ENCODE results near the gene NPTXR.

The NPTXR gene

GRCh38 chr22:38852522-38852921, 8.7 kb upstream of the NPTXR start:
- DNase-seq (no peak), ATAC-seq (no peak)

- no peak for DNase-seq
- peak; percentile 29 for ATAC-seq
These were observed 7.4 kb upstream of the NPTXR start for GRCh38 chr22:38850941-38851849.

DNA sequence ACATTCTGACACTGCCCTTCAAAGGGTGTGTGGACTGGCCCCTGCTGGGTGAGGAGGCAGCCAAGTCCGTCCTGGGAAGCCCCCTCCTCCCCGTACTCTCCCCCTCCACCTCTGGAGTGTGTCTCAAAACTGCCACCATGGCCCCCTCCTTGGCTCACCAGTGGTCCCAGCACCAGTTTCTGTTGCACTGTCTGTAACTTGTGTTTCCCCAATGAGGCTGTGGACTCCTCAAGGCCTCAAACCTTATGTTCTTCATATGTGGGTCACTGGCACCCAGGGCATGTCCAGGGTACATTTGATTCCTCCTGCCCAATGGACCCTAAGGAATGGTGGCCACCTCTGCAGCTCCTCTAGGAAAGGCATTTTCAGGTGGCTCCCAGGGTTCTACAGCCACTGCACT, 6.6 kb upstream of the NPTXR start:
- DNase-seq (no peak), ATAC-seq (no peak)

DNA sequence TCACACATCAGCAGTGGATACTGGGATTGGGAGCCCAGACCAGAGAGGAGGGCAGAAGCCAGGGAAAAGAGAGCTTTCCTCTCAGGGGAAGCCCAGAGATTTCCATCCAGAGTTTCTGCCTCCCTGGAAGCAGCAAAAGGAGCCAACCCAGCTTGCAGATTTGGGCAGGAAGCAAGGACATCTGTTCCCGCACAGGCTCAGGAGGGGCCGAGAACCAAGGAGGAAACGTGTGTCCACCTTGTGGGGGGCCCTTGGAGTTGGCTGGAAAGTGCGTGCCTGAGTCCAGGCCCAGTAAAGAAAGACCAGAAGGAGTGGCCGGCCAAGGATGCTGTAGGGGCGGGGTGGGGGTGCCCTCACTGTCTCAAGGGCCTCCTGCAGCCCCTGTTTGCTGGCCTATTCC, 6.0 kb upstream of the NPTXR start:
- ATAC-seq (no peak), DNase-seq (no peak)

- DNase-seq = no peak
- ATAC-seq = no peak
These were observed 2.6 kb upstream of the NPTXR start for GRCh38 chr22:38846412-38846811.

DNA sequence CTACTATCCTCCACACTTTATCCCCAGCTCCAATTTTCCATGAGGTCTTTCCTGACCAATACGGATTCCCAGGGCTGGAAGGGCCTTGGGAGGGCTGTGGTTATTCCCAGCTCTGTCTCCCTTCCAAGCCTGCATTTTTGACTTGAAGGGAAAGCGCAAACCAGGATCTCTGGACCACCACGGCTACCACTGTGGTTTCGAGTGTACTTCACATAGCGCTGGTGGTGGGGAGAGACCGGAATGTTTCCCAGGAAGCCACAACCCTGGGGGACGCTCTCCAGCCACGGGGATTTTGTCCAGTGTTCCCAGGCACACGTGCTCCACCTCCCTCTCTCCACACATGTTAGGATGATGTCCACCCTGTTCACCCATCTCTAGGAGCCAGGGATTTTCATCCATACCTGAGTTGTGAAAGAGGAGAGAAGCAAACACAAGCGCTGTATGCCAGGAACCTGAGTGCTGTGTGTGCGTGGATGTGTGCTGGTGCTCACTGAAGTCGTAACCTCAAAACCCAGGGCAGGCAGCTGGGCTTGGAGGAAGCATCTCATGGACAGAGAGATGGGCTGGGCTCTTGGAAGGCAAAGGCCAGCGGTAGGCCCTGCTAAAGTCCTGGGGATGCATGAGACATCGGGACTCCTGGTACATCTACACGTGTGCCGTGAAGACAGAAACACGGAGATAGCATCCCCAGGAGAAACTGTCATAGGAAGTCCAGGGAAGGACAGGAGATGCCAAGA, 1.3 kb upstream of the NPTXR start:
- ATAC-seq = no peak
- no peak for DNase-seq

DNA sequence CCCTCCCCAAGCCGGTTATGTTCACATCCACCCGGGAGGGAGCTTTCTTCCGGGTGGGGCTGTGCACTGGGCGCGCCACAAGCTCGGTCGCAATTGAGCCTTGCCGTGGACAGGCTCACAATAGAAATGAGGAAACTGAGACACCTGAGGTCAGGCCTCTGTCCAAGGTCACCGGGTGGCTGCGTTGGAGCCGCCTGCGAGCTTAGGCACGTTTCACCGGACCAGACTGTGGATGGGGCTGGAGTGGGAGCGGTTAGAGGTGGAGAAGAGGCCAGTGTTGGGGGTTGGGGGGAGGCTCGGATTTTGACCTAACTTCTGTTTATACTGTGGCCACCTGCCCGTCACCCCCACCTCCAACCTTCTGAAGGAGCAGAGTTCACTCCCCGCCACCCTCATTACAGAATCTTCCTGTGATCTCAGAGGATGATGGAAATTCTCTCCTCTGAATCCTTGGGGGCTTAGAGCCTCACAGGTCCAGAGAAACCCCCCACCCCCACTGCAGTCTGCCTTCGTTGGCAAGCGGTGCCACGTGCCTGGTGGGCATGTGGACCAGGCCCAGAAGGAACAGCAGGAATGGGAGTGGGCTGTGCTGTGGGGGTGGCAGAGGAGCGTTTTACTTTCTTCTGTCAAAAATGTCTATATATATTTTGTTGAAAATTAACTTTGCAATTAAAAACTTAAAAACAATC, 631 bp upstream of the NPTXR start:
- DNase-seq = no peak
- ATAC-seq = no peak

GRCh38 chr22:38843201-38843656, 599 bp downstream of the NPTXR start:
- DNase-seq (peak; percentile 59), ATAC-seq (peak; percentile 80)

DNA sequence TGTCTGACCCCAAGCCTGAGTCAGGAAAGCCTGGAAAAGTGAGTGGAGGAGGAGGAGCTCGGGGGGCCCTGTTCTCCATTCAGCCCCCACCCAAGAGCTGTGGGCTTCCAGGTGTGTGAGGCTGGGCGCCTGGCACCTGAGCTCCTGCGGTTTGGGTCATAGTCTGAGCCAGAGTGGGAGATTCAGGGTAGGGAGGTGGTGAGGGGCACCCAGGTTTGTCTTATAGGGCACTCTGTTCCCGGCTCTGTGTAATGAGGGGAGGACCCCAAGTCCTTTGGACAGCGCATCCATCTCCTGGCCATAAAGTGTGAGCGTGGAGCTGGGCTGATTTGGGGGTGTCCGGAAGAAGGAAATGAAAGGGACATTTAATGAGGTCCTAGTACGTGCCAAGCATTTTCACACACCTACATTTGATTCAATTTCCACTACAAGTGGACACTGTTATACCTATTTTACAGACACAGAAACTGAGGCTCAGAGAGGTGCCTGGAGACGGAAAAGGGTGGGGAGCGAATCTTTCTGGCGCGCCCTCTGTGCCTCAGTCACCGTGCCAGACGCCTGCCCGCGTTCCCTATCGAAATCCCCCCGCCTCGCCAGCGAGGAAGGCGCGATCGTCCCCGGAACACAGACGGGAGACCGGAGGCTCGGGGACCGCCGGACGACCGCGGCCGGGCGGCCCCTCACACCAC, 1.2 kb downstream of the NPTXR start:
- no peak for DNase-seq
- ATAC-seq = no peak

DNA sequence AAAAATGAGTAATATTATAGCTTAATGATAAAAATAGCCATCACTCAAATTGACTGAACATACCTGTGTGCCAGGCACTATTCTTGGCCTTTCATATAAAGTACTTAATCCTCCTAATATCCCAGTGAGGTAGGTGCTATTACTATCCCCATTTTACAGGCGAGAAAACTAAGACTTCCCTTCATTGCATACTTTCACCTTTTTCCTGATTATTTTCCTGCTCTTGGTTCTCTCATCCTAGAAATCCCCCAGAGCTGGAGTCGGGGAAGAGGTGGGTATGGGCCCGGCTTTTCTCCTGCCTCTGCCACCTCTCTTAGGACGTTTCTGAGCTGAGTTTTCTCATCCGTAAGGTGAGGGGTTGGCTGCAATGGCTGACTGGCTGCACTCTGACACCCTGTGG, 2.2 kb downstream of the NPTXR start:
- DNase-seq = no peak
- ATAC-seq = no peak

- DNase-seq = no peak
- ATAC-seq = no peak
These were observed 2.6 kb downstream of the NPTXR start for GRCh38 chr22:38841211-38841610.

DNA sequence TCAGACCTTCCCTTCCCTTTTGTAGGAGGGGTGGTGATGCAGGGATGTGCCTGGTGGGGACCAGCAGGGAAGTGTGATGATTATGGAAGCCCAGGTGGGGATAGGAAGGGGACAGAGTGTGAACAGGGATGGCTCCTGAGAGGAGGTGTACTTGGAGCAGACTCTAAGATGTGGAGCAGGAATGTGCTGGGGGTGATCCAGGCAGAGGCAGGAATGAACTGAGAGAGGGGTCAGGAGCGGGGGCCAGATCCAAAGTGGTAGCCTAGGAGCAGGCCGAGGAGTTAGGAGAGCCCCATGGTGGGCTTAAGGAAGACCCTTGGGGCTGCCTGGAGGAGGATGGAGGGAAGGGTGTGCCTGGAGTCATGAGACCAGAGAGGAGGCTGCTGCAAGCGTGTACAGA, 3.7 kb downstream of the NPTXR start:
- no peak for DNase-seq
- ATAC-seq = no peak

GRCh38 chr22:38839686-38840085, 4.1 kb downstream of the NPTXR start:
- ATAC-seq = no peak
- DNase-seq = no peak

DNA sequence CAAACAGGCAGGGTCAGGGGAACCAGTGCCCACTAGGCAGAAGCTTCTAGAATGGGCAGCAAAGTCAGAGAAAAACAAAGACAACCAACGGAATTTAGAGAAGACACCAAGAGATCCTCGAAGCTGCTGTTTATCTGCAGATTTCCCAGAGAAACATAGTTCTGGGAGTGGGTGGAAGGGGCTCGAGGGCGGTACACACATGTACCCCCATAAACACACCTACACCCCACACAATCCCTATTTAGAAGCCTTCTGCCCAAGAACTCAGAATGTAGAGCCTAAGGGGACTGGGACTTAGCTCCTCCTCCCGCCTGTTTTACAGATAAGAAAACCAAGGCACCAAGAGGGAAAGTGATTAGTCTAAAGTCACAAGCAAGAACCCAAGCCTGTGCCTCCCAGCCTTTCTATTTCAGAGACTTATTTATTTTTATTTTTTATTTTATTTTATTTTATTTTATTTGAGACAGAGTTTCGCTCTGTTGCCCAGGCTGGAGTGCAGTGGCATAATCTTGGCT, 6.4 kb downstream of the NPTXR start:
- no peak for DNase-seq
- no peak for ATAC-seq

GRCh38 chr22:38835888-38836301, 7.9 kb downstream of the NPTXR start:
- ATAC-seq (no peak), DNase-seq (no peak)

DNA sequence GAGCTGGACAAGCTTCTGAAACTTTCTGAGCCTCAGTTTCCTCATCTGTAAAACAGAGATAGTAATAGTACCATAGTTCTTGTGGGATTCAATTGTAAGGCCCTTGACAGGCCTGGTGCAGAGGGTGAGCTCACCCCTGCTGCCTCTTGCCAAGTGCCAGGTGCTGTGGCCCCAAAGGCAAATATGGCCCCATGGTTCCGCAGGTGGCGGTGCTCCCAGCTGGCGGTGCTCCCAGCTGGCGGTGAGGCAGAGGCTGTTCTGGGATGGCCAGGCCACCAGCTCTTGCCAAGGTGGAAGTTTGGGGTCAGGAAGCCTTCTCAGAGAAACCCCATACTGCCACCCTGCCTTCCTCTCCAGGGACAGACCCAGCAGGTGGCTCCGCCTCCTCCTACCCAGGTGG, 8.8 kb downstream of the NPTXR start:
- no peak for DNase-seq
- ATAC-seq = no peak

DNA sequence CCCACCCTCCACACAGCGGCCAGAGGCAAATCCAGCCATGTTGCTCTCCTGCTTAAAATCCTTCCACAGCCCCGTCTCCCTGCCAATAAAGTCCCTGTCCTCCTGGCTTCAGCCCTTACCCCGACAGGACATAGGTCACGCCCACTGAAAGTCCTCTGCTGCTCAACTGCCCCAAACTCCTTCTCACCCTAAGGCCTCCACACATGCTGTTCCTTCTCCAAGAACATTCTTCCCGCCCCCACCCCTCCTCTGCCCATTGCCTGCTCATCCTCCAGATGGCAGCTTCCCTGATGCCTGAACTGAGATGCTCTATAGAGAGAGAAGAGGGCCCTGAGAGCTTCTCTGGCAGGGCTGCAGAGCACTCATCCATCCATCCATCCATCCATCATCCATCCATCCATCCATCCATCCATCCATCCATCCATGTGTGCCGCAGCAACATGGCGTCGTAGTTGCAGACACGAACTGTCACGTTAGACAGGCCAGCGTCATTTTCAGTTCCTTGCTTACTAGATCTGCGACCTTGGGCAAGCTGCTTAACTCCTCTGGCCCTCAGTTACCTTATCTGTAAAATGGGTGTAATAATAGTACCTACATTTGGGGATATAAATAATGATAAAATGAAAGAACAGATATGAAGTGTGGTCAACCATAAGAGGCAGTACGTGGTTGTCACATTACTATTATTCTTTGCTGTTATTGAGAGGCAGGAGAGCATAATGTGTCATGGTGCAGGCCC, 9.4 kb downstream of the NPTXR start:
- DNase-seq (no peak), ATAC-seq (no peak)

- no peak for ATAC-seq
- DNase-seq = no peak
These were observed 10.8 kb downstream of the NPTXR start for GRCh38 chr22:38833061-38833460.

DNA sequence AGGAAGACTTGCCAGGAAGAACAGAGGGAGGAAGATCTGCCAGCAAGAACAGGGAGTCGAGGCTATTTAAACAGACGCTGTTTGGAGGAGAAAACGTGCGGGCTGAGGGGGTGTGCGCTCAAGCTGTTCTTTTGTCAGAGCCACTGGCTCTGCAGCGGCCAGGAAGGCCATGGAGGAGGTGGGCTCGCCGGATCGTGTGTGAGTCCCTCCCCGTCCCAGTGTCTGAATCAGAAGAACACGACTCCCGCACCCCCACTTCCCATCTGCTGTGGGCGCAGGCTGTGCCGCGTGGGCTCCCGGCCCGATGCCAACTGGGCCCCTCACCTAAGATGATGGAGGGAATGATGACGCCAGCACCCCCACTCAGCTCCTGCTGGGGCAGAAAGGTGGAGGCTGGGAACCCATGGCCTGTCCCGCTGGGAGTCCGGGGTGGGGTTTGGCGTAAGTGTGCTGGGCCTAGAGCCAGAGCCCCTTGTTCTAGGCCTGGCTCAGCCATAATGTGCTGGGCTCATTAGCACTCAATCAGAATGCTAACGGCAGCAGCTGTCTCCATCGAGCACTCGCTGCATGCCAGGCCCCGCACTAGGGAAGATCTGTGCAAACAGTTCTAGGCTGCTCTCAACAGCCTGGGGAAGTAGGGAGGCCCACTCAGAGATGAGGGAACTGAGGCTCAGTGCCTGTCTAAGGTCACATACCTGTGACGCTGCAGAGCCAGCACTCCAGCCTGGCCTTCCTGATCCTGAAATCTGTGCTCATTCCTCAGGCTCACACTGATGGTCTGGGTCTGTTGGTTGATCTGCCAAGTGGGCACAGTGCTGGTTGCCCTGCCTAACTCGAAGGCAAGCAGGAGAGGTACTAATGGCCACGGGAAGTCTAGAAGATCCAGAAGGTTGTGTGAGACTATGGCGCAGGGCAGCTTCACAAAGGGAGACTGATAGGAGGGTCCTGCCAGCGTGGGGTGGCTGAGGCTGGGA, 11.5 kb downstream of the NPTXR start:
- DNase-seq (no peak), ATAC-seq (no peak)
